ENCODE measurements around the gene KRTAP10-12. TPM values are rescaled to one million over a fixed set of nuclear protein-coding genes. Genes with fewer than 3 reads are reported as not detected.
"Not testable (repeated sequence)": the region's sequence is repeated elsewhere in the genome, so short reads cannot be mapped to it uniquely, and the experiment has no call there.

Gene KRTAP10-12
- total RNA-seq, 2 experiments from 2014 or later = not detected

- H3K27me3 ChIP-seq (ENCODE audit: control insufficient read depth in 1 of 2, insufficient read depth in 2 of 2, low read length in 2 of 2) = peaks cover 0 to 6% of the 10 kb centered on the region in 2 experiments
- no peak for TF ChIP-seq CTCF (IDR thresholded peaks at IDR 0.05)
- H3K9me3 Mint-ChIP-seq = no peaks in the 10 kb centered on the region
- ChIA-PET CTCF (no interaction called here), POLR2A (no interaction called here)
- H3K9me3 ChIP-seq (ENCODE audit: control insufficient read depth in 1 of 2, insufficient read depth in 1 of 2, low read length in 2 of 2) = no peaks in the 10 kb centered on the region
- H3K4me1 Mint-ChIP-seq (ENCODE audit: low read depth) = peaks cover 12% of the 10 kb centered on the region
- intact Hi-C loops (cut with DNase I, micrococcal nuclease) = no loop called here
- no peaks in the 10 kb centered on the region for H3K36me3 Mint-ChIP-seq (ENCODE audit: low read depth)
- no peak overlapping the region for H3K27ac ChIP-seq (ENCODE audit: low read depth in 1 of 2, low read length in 2 of 2)
- ATAC-seq (ENCODE audit: poor library complexity) = no peak
- no peaks in the 10 kb centered on the region for H3K4me1 ChIP-seq (ENCODE audit: insufficient read depth, low read length)
- no peak for DNase-seq
- no peak overlapping the region for H3K4me3 Mint-ChIP-seq
- H3K4me3 ChIP-seq (ENCODE audit: low read length) = no peak overlapping the region
- no peaks in the 10 kb centered on the region for H3K36me3 ChIP-seq (ENCODE audit: insufficient read depth, low read length)
- H3K27ac Mint-ChIP-seq = no peak overlapping the region
- peaks cover 25% of the 10 kb centered on the region for H3K27me3 Mint-ChIP-seq
Observed at GRCh38 chr21:44686843-44687561, 10.0 kb upstream of the KRTAP10-12 start.

GRCh38 chr21:44687671-44688070, 9.3 kb upstream of the KRTAP10-12 start:
- CTCF ChIA-PET = no interaction called here
- POLR2A ChIA-PET = no interaction called here
- H3K36me3 Mint-ChIP-seq (ENCODE audit: low read depth) = no peaks in the 10 kb centered on the region
- Histone ChIP-seq H3K9me3 (ENCODE audit: control insufficient read depth in 1 of 2, insufficient read depth in 1 of 2, low read length in 2 of 2) (peaks cover 0 to 5% of the 10 kb centered on the region in 2 experiments), H3K36me3 (ENCODE audit: insufficient read depth, low read length) (no peaks in the 10 kb centered on the region), H3K27me3 (ENCODE audit: control insufficient read depth in 1 of 2, insufficient read depth in 2 of 2, low read length in 2 of 2) (peaks cover 0 to 6% of the 10 kb centered on the region in 2 experiments), H3K27ac (ENCODE audit: low read depth in 1 of 2, low read length in 2 of 2) (no peak overlapping the region), H3K4me1 (ENCODE audit: insufficient read depth, low read length) (no peaks in the 10 kb centered on the region), H3K4me3 (ENCODE audit: low read length) (no peak overlapping the region)
- H3K4me1 Mint-ChIP-seq (ENCODE audit: low read depth) = peaks cover 12% of the 10 kb centered on the region
- no peak overlapping the region for H3K4me3 Mint-ChIP-seq
- peaks cover 29% of the 10 kb centered on the region for H3K27me3 Mint-ChIP-seq
- TF ChIP-seq CTCF (IDR thresholded peaks at IDR 0.05) = no peak
- H3K27ac Mint-ChIP-seq = no peak overlapping the region
- DNase-seq (no peak), ATAC-seq (ENCODE audit: poor library complexity) (no peak)
- intact Hi-C loops (cut with DNase I, micrococcal nuclease) = no loop called here
- H3K9me3 Mint-ChIP-seq = peaks cover 2% of the 10 kb centered on the region

- H3K9me3 ChIP-seq (ENCODE audit: control insufficient read depth in 1 of 2, insufficient read depth in 1 of 2, low read length in 2 of 2) = peaks cover 0 to 11% of the 10 kb centered on the region in 2 experiments
- H3K27me3 ChIP-seq (ENCODE audit: control insufficient read depth in 1 of 2, insufficient read depth in 2 of 2, low read length in 2 of 2); DNase-seq; ATAC-seq (ENCODE audit: poor library complexity); H3K36me3 ChIP-seq (ENCODE audit: insufficient read depth, low read length); H3K4me1 ChIP-seq (ENCODE audit: insufficient read depth, low read length); H3K36me3 Mint-ChIP-seq (ENCODE audit: low read depth); H3K9me3 Mint-ChIP-seq; intact Hi-C loops (cut with DNase I, micrococcal nuclease); H3K27ac Mint-ChIP-seq; POLR2A ChIA-PET; H3K27ac ChIP-seq (ENCODE audit: low read depth in 1 of 2, low read length in 2 of 2); H3K4me3 Mint-ChIP-seq; CTCF ChIA-PET; H3K4me3 ChIP-seq (ENCODE audit: low read length): not testable (repeated sequence)
- Mint-ChIP-seq H3K27me3 (peaks cover 24% of the 10 kb centered on the region), H3K4me1 (ENCODE audit: low read depth) (peaks cover 12% of the 10 kb centered on the region)
Observed at GRCh38 chr21:44689740-44690139, 7.2 kb upstream of the KRTAP10-12 start.

All from CD4-positive, alpha-beta T cell (primary cell).